Measurements from ENCODE around the gene FGA.
"Not testable (repeated sequence)": the region's sequence is repeated elsewhere in the genome, so short reads cannot be mapped to it uniquely, and the experiment has no call there.

GRCh38 chr4:154597281-154597680 is 6.7 kb upstream of the FGA start:
- not testable (repeated sequence) for TF ChIP-seq POLR2AphosphoS5 (IDR thresholded peaks at IDR 0.05; ENCODE audit: low read depth, low read length); FOXJ3 (CRISPR knock-in tag; IDR thresholded peaks at IDR 0.05)
